Panc1 (cell line): ENCODE data around the gene MUS81. TPM values are rescaled to one million over a fixed set of nuclear protein-coding genes. Genes with fewer than 3 reads are reported as not detected.
A peak's percentile ranks its signal among the peaks of the same experiment; 100 is the strongest.

Source experiments
- ATAC-seq: fragments of 200-7000 bp; cut with Tn5 transposase; 2 replicates; pipeline ENCODE4 v1.9.1; 2020; ENCODE audit warnings: mild to moderate bottlenecking, moderate library complexity
- BruUV-seq: library from RNA; stranded (reverse); fragments of 400-500 nt; replicated peaks from 2 replicates; lab custom pipeline; 2021; lab: Mats Ljungman, UMichigan
- CTCF ChIA-PET: fragments of 300-600 bp; sonication (Branson Sonifier 250); formaldehyde crosslinking; loops from one replicate; lab custom pipeline; 2022; ENCODE audit warnings: antibody characterized with exemption; lab: Charles Lee
- POLR2A ChIA-PET: fragments of 300-600 bp; sonication (Branson Sonifier 250); formaldehyde crosslinking; loops from one replicate; lab custom pipeline; 2022; ENCODE audit warnings: antibody characterized with exemption; lab: Charles Lee
- DNase-seq: peaks from one replicate; pipeline ENCODE4 v3.0.0-alpha.2; 2010; ENCODE audit warnings: low read depth, low spot score
- H3K27ac ChIP-seq: 2 replicates; pipeline ENCODE4 v1.5.1; 2011; ENCODE audit warnings: mild to moderate bottlenecking, low read length, inconsistent platforms
- H3K27me3 ChIP-seq: fragments of 200-500 bp; sonication (Bioruptor generic); 2 replicates; pipeline ENCODE4 v1.6.0; 2014; ENCODE audit warnings: low read length, inconsistent platforms; ENCODE audit not compliant: control insufficient read depth, insufficient read depth
- H3K36me3 ChIP-seq: fragments of 200-500 bp; sonication (Bioruptor generic); 2 replicates; pipeline ENCODE4 v1.5.1; 2014; ENCODE audit warnings: inconsistent platforms, mild to moderate bottlenecking, low read length, moderate library complexity; ENCODE audit not compliant: control insufficient read depth, insufficient read depth
- H3K4me1 ChIP-seq: 2 replicates; pipeline ENCODE4 v1.5.1; 2011; ENCODE audit warnings: inconsistent platforms, mild to moderate bottlenecking, low read length, moderate library complexity; ENCODE audit not compliant: control insufficient read depth, insufficient read depth
- H3K4me3 ChIP-seq, 2 experiments: 2 replicates each; pipeline ENCODE4 v1.5.1; 2011 to 2012; ENCODE audit warnings: low read depth in 2 of 2, low read length in 2 of 2, mild to moderate bottlenecking in 2 of 2, inconsistent platforms in 1 of 2, moderate library complexity in 1 of 2
- H3K9me3 ChIP-seq: fragments of 200-500 bp; sonication (Bioruptor generic); 2 replicates; pipeline ENCODE4 v1.5.1; 2014; ENCODE audit warnings: low read depth, mild to moderate bottlenecking, inconsistent platforms, low read length, moderate library complexity; ENCODE audit not compliant: control insufficient read depth, insufficient read depth
- POLR2AphosphoS5 ChIP-seq: IDR thresholded peaks from 2 replicates; pipeline ENCODE4 v1.6.1; 2012; ENCODE audit warnings: mild to moderate bottlenecking, low read depth, low read length, moderate library complexity
- SIN3A ChIP-seq: IDR thresholded peaks from 2 replicates; pipeline ENCODE4 v1.6.1; 2012; ENCODE audit warnings: low read depth, mild to moderate bottlenecking, low read length, moderate library complexity, borderline replicate concordance; ENCODE audit not compliant: insufficient read depth
- TCF7L2 ChIP-seq: IDR thresholded peaks from 2 replicates; pipeline ENCODE4 v1.6.1; 2011; ENCODE audit warnings: mild to moderate bottlenecking, low read depth, low read length, inconsistent platforms
- in situ Hi-C: cut with HindIII; loops from 2 replicates; pipeline ENCODE4 v1.10.0; 2016; ENCODE audit warnings: low sequenced_read_pairs, low pct_unique_long_range_greater_than_20kb
- intact Hi-C: fragments of 100-400 bp; cut with micrococcal nuclease; formaldehyde crosslinking; loops from one replicate; pipeline ENCODE4 v1.10.0; 2022; ENCODE audit not compliant: unreplicated experiment
- total RNA-seq: library from RNA; stranded (reverse); gene quantifications from one replicate; pipeline ENCODE4 v1.2.1, GENCODE V29; 2021; ENCODE audit not compliant: unreplicated experiment
- TF ChIP-seq, protein P1 (sequence below), 2 experiments: IDR thresholded peaks; 2 replicates each; pipeline ENCODE4 v1.6.1; 2011 to 2012; ENCODE audit warnings: low read depth in 2 of 2, control low read depth in 1 of 2, low read length in 1 of 2, mild to moderate bottlenecking in 1 of 2, moderate library complexity in 1 of 2; ENCODE audit not compliant: insufficient read depth in 1 of 2
- TF ChIP-seq, protein P2 (sequence below): fragments of 450-650 bp; IDR thresholded peaks from 2 replicates; pipeline ENCODE4 v1.5.1; 2017; ENCODE audit warnings: mild to moderate bottlenecking

Gene MUS81
- total RNA-seq, 1 experiment from 2014 or later: 140 TPM

DNA sequence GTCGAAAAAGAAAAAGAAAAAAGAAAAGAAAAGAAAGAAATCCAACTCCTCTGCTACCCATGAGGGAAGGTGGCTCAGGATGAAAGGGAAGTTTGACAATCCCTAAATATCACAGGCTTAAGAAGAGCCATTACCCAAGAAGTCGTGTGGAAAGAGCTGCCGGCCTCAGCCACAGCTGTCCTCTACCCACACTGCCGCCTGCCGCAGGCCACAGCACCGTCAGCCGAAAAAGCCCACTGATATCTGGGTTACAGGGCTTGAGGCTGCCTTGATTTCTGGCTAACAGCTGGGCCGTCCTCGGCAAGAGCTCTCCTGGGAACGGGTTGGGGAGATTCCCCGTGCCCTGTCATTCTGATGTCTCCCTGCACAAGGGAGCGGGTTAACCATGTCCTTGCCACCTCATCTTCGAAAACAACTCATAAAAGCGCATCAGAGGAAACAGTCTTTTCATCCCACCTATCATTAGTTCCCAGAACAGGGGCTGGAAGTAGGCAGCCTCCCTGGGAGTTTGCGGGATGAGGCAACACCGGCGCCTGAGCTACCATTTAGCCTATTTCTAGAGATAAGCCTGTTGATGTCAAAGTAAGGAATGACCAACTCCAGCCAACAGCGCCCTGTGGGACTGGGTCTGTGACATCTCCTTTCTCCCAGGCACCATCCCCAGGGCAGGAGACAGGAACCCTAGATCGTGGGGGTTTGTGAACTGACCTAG lies 48.3 kb upstream of the MUS81 start:
- Histone ChIP-seq H3K36me3 (no peaks in the 10 kb centered on the region), H3K9me3 (no peaks in the 10 kb centered on the region), H3K27me3 (no peaks in the 10 kb centered on the region), H3K4me1 (0 out of 2 replicates have a peak, but pooled peaks cover 3% of the 10 kb centered on the region), H3K4me3 (no peak overlapping the region), H3K27ac (no peak overlapping the region)
- no peak for DNase-seq
- 0 out of 2 replicates have a peak, but pooled peaks have one; percentile 7 for ATAC-seq
- in situ Hi-C loops: loop anchor here (5.0 kb wide), 1 partner anchor 50 kb away; no protein-coding TSS in a partner anchor
- intact Hi-C loops: no loop called here
- TF ChIP-seq, protein P1, sequence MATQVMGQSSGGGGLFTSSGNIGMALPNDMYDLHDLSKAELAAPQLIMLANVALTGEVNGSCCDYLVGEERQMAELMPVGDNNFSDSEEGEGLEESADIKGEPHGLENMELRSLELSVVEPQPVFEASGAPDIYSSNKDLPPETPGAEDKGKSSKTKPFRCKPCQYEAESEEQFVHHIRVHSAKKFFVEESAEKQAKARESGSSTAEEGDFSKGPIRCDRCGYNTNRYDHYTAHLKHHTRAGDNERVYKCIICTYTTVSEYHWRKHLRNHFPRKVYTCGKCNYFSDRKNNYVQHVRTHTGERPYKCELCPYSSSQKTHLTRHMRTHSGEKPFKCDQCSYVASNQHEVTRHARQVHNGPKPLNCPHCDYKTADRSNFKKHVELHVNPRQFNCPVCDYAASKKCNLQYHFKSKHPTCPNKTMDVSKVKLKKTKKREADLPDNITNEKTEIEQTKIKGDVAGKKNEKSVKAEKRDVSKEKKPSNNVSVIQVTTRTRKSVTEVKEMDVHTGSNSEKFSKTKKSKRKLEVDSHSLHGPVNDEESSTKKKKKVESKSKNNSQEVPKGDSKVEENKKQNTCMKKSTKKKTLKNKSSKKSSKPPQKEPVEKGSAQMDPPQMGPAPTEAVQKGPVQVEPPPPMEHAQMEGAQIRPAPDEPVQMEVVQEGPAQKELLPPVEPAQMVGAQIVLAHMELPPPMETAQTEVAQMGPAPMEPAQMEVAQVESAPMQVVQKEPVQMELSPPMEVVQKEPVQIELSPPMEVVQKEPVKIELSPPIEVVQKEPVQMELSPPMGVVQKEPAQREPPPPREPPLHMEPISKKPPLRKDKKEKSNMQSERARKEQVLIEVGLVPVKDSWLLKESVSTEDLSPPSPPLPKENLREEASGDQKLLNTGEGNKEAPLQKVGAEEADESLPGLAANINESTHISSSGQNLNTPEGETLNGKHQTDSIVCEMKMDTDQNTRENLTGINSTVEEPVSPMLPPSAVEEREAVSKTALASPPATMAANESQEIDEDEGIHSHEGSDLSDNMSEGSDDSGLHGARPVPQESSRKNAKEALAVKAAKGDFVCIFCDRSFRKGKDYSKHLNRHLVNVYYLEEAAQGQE (IDR thresholded peaks at IDR 0.05; ENCODE audit: insufficient read depth in 1 of 2, low read depth in 2 of 2, low read length in 1 of 2): no peak
- TF ChIP-seq, protein P2, sequence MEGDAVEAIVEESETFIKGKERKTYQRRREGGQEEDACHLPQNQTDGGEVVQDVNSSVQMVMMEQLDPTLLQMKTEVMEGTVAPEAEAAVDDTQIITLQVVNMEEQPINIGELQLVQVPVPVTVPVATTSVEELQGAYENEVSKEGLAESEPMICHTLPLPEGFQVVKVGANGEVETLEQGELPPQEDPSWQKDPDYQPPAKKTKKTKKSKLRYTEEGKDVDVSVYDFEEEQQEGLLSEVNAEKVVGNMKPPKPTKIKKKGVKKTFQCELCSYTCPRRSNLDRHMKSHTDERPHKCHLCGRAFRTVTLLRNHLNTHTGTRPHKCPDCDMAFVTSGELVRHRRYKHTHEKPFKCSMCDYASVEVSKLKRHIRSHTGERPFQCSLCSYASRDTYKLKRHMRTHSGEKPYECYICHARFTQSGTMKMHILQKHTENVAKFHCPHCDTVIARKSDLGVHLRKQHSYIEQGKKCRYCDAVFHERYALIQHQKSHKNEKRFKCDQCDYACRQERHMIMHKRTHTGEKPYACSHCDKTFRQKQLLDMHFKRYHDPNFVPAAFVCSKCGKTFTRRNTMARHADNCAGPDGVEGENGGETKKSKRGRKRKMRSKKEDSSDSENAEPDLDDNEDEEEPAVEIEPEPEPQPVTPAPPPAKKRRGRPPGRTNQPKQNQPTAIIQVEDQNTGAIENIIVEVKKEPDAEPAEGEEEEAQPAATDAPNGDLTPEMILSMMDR: no peak
- TF ChIP-seq POLR2AphosphoS5: no peak
- no peak for TF ChIP-seq TCF7L2
- no peak for TF ChIP-seq SIN3A
- ChIA-PET CTCF (interaction anchor here (2.3 kb wide), 1 partner anchor 67 kb away, joined by 15 read pairs; no protein-coding TSS in a partner anchor), POLR2A (interaction anchor here (0.7 kb wide), 1 partner anchor 22 kb away, joined by 15 read pairs; no protein-coding TSS in a partner anchor)
- BruUV-seq: no TSS peak

DNA sequence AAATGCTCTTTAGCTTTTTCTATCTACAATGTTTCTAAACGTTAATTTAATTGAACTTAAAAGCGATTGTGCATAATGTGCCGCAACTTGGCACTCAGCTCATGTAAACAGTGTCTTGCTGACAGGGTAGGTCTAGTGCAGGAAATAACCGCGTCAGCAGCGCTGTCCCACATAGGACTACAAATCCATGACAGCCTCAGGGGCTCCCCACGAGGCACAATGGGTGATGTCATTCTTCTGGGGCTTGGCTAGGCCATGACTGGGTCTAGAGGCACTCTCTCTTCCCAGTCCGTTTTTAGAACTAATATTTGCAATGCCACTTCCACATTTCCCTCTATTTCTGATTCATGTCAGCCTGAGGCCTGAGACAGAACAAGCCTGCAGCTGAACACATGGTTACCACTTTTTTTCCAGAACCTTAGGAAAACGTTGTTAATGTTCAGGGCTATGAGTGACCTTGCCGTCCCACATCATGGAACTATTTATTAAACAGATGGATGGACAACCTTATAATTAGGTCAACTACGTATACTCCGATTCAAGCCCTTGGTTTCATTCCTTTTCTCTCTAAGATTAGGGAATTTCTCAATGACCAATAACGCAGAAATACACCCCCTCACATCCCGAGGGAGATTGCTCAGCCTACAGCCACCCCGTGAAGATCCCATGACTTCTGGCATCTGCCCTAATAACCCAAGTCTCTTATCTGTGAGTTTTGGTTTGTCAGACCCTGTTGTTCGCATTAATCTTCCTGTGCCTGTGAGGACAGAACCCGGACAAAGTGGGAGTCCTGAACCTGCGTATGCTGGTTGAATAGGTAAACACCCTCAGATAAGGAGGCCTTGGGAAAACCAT lies 45.9 kb upstream of the MUS81 start:
- no peak overlapping the region for H3K4me3 ChIP-seq
- ChIA-PET CTCF (no interaction called here), POLR2A (no interaction called here)
- intact Hi-C loops (no loop called here), in situ Hi-C loops (loop anchor here (5.0 kb wide), 1 partner anchor 52 kb away; no protein-coding TSS in a partner anchor)
- BruUV-seq: no TSS peak
- H3K4me1 ChIP-seq: 0 out of 2 replicates have a peak, but pooled peaks cover 3% of the 10 kb centered on the region
- H3K9me3 ChIP-seq: no peaks in the 10 kb centered on the region
- H3K36me3 ChIP-seq: no peaks in the 10 kb centered on the region
- TF ChIP-seq SIN3A (no peak), POLR2AphosphoS5 (no peak)
- TF ChIP-seq, protein P2: no peak
- no peak for ATAC-seq
- H3K27me3 ChIP-seq: no peaks in the 10 kb centered on the region
- no peak for DNase-seq
- no peak overlapping the region for H3K27ac ChIP-seq
